Breast epithelium (tissue), 3 donors: ENCODE results near the gene VKORC1L1.

ENCODE experiments used
- CTCF ChIP-seq, 3 donors: fragments of 450-650 bp; IDR thresholded peaks; one replicate each; pipeline ENCODE4 v1.5.1; 2016 to 2017; ENCODE audit warnings: antibody characterized with exemption in 3 of 3, mild to moderate bottlenecking in 3 of 3, moderate library complexity in 3 of 3
- POLR2A ChIP-seq: fragments of 450-650 bp; IDR thresholded peaks from one replicate; pipeline ENCODE4 v1.6.1; 2016; ENCODE audit warnings: antibody characterized with exemption, mild to moderate bottlenecking, moderate library complexity

DNA sequence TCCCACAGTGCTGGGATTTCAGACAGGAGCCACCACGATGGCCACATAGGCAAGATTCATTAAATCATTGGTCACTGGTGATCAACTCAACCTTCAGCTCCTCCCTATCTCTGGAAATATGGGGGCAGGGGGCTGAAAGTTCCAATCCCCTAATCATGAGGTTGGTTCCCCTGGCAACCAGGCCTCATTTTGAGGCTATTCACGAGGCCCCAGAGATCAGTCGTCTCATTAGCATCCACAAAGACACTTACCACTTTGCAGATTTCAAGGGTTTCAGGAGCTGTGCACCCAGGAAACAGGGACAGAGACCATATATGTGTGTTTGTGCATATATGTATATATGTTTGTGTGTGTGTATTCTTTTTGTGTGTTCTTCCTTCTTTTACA, 116.8 kb downstream of the VKORC1L1 start:
- TF ChIP-seq CTCF (IDR thresholded peaks at IDR 0.05) (no peak), POLR2A (no peak)
